Neural cell (in vitro differentiated cells): ENCODE measurements around the gene UBA3. TPM values are rescaled to one million over a fixed set of nuclear protein-coding genes. Genes with fewer than 3 reads are reported as not detected.

ENCODE experiments used
- H2AFZ ChIP-seq: fragments of 200-600, 300-800 bp; sonication (generic), shearing (Covaris generic); 2 replicates; pipeline ENCODE4 v1.6.0; 2014; ENCODE audit warnings: low read depth, mild to moderate bottlenecking, antibody characterized with exemption, low read length, moderate library complexity
- H3F3A ChIP-seq: fragments of 200-600 bp; shearing (Covaris generic); 2 replicates; pipeline ENCODE4 v1.6.1; 2016; ENCODE audit warnings: mild to moderate bottlenecking, moderate library complexity, mixed read lengths, antibody characterized with exemption, low read length; ENCODE audit not compliant: insufficient read depth, poor library complexity, severe bottlenecking
- H3K27ac ChIP-seq: fragments of 200-600, 300-800 bp; sonication (generic), shearing (Covaris generic); 2 replicates; pipeline ENCODE4 v1.5.1; 2014; ENCODE audit warnings: mild to moderate bottlenecking, low read length, moderate library complexity
- H3K27me3 ChIP-seq: fragments of 300-800, 200-600 bp; sonication (generic), shearing (Covaris generic); 2 replicates; pipeline ENCODE4 v1.6.0; 2014; ENCODE audit warnings: mild to moderate bottlenecking, low read depth, low read length, moderate library complexity; ENCODE audit not compliant: insufficient read depth
- H3K36me3 ChIP-seq: fragments of 300-800, 200-600 bp; sonication (generic), shearing (Covaris generic); 2 replicates; pipeline ENCODE4 v1.5.1; 2014; ENCODE audit warnings: mild to moderate bottlenecking, antibody characterized with exemption, low read length, moderate library complexity; ENCODE audit not compliant: insufficient read depth
- H3K4me2 ChIP-seq: fragments of 300-800, 200-600 bp; sonication (generic), shearing (Covaris generic); 2 replicates; pipeline ENCODE4 v1.6.0; 2014; ENCODE audit warnings: mild to moderate bottlenecking, low read length
- H3K4me3 ChIP-seq: fragments of 300-800, 200-600 bp; sonication (generic), shearing (Covaris generic); 2 replicates; pipeline ENCODE4 v1.5.1; 2014; ENCODE audit warnings: mild to moderate bottlenecking, low read length, moderate library complexity
- H3K79me2 ChIP-seq: fragments of 200-600 bp; shearing (Covaris generic); replicated peaks from 2 replicates; pipeline ENCODE4 v1.6.0; 2014; ENCODE audit warnings: mild to moderate bottlenecking, low read length, moderate library complexity; ENCODE audit not compliant: insufficient read depth
- H3K9ac ChIP-seq: fragments of 300-800, 200-600 bp; sonication (generic), shearing (Covaris generic); 2 replicates; pipeline ENCODE4 v1.6.1; 2016; ENCODE audit warnings: mild to moderate bottlenecking, low read length, mixed read lengths
- H3K9me2 ChIP-seq: fragments of 200-600 bp; shearing (Covaris generic); 2 replicates; pipeline ENCODE4 v1.6.1; 2016; ENCODE audit warnings: mild to moderate bottlenecking, low read length, mixed read lengths; ENCODE audit not compliant: insufficient read depth
- H3K9me3 ChIP-seq: fragments of 200-600, 300-800 bp; sonication (generic), shearing (Covaris generic); 2 replicates; pipeline ENCODE4 v1.6.1; 2016; ENCODE audit warnings: mild to moderate bottlenecking, mixed run types, low read length, moderate library complexity, mixed read lengths
- H4K20me1 ChIP-seq: fragments of 200-600 bp; shearing (Covaris generic); 2 replicates; pipeline ENCODE4 v1.6.1; 2016; ENCODE audit warnings: mild to moderate bottlenecking, mixed run types; ENCODE audit not compliant: insufficient read depth
- CTCF ChIP-seq: fragments of 450-650 bp; IDR thresholded peaks from 2 replicates; pipeline ENCODE4 v1.5.1; 2014; ENCODE audit warnings: antibody characterized with exemption, mild to moderate bottlenecking, moderate library complexity; ENCODE audit not compliant: poor library complexity, severe bottlenecking
- EP300 ChIP-seq: fragments of 450-650 bp; conservative IDR thresholded peaks from 2 replicates; pipeline ENCODE4 v1.6.1; 2014; ENCODE audit warnings: antibody characterized with exemption, mild to moderate bottlenecking, moderate library complexity; ENCODE audit not compliant: poor library complexity, severe bottlenecking
- EZH2 ChIP-seq: fragments of 200-600, 300-800 bp; shearing (Covaris generic), sonication (generic); IDR thresholded peaks from 2 replicates; pipeline ENCODE4 v1.6.1; 2014; ENCODE audit warnings: antibody characterized with exemption, low read length, borderline replicate concordance, mild to moderate bottlenecking; ENCODE audit not compliant: insufficient read depth, poor library complexity, severe bottlenecking
- MXI1 ChIP-seq: fragments of 450-650 bp; conservative IDR thresholded peaks from 2 replicates; pipeline ENCODE4 v1.6.1; 2014; ENCODE audit warnings: antibody characterized with exemption, mild to moderate bottlenecking; ENCODE audit not compliant: poor library complexity, severe bottlenecking
- POLR2AphosphoS5 ChIP-seq: IDR thresholded peaks from 2 replicates; pipeline ENCODE4 v1.6.1; 2012
- RAD21 ChIP-seq: fragments of 450-650 bp; conservative IDR thresholded peaks from 2 replicates; pipeline ENCODE4 v1.6.1; 2014; ENCODE audit warnings: antibody characterized with exemption, mild to moderate bottlenecking, moderate library complexity
- REST ChIP-seq: IDR thresholded peaks from 2 replicates; pipeline ENCODE4 v1.6.1; 2012; ENCODE audit warnings: borderline replicate concordance
- SMC3 ChIP-seq: fragments of 450-650 bp; conservative IDR thresholded peaks from 2 replicates; pipeline ENCODE4 v1.6.1; 2014; ENCODE audit warnings: antibody characterized with exemption, mild to moderate bottlenecking, moderate library complexity; ENCODE audit not compliant: poor library complexity
- TAF1 ChIP-seq: IDR thresholded peaks from 2 replicates; pipeline ENCODE4 v1.6.1; 2012; ENCODE audit warnings: low read depth
- polyA plus RNA-seq: library from polyadenylated mRNA; depleted of rRNA; stranded (reverse); fragments of >200 nt; gene quantifications from 2 replicates; pipeline ENCODE4 v1.2.3, GENCODE V29; 2014

UBA3 gene
- polyA plus RNA-seq, 1 donor from 2014 or later: 168 TPM

- Histone ChIP-seq H3K36me3 (no peaks in the 10 kb centered on the region), H3F3A (no peaks in the 10 kb centered on the region), H3K4me3 (peak overlapping the region; percentile 38), H3K27ac (no peak overlapping the region), H3K9me2 (no peaks in the 10 kb centered on the region), H3K27me3 (no peaks in the 10 kb centered on the region), H3K79me2 (peaks cover 37% of the 10 kb centered on the region), H4K20me1 (no peaks in the 10 kb centered on the region), H2AFZ (no peak overlapping the region), H3K9ac (no peak overlapping the region), H3K4me2 (no peak overlapping the region), H3K9me3 (no peaks in the 10 kb centered on the region)
- no peak for TF ChIP-seq CTCF
- TF ChIP-seq MXI1: no peak
- no peak for TF ChIP-seq EP300
- TF ChIP-seq RAD21: no peak
- TF ChIP-seq SMC3: no peak
- TF ChIP-seq REST: no peak
- no peak for TF ChIP-seq POLR2AphosphoS5
- no peak for TF ChIP-seq EZH2
- no peak for TF ChIP-seq TAF1
Measured at GRCh38 chr3:69088063-69088462, 7.9 kb upstream of the UBA3 start.

- H3K4me2 ChIP-seq: peak overlapping the region; percentile 2
- H3K9me2 ChIP-seq: no peaks in the 10 kb centered on the region
- TF ChIP-seq MXI1: no peak
- no peak for TF ChIP-seq TAF1
- TF ChIP-seq RAD21: no peak
- no peak for TF ChIP-seq REST
- TF ChIP-seq SMC3: no peak
- no peak for TF ChIP-seq EP300
- no peak for TF ChIP-seq POLR2AphosphoS5
- TF ChIP-seq CTCF: no peak
- TF ChIP-seq EZH2: no peak
- H3K9me3 ChIP-seq: no peaks in the 10 kb centered on the region
- H3K36me3 ChIP-seq: no peaks in the 10 kb centered on the region
- H2AFZ ChIP-seq: no peak overlapping the region
- H3K27me3 ChIP-seq: no peaks in the 10 kb centered on the region
- no peak overlapping the region for H3K27ac ChIP-seq
- peaks cover 34% of the 10 kb centered on the region for H3K79me2 ChIP-seq
- H3K9ac ChIP-seq: no peak overlapping the region
- H4K20me1 ChIP-seq: no peaks in the 10 kb centered on the region
- H3F3A ChIP-seq: no peaks in the 10 kb centered on the region
- H3K4me3 ChIP-seq: peak overlapping the region; percentile 89
Measured at GRCh38 chr3:69087030-69087791, 7.0 kb upstream of the UBA3 start.
